Mammary epithelial cell (primary cell): ENCODE results near the gene OR12D1.

Experiments
- CTCF ChIP-seq, 2 donors: IDR thresholded peaks in 1 of 2; conservative IDR thresholded peaks in 1 of 2; 2 replicates each; pipeline ENCODE4 v1.5.1; 2011 to 2012; ENCODE audit warnings: inconsistent platforms in 2 of 2, low read length in 2 of 2, mild to moderate bottlenecking in 2 of 2, control low read depth in 1 of 2, low read depth in 1 of 2; ENCODE audit not compliant: insufficient read depth in 1 of 2; ENCODE audit errors: extremely low read depth in 1 of 2
- EZH2 ChIP-seq: IDR thresholded peaks from 2 replicates; pipeline ENCODE4 v1.6.1; 2012; ENCODE audit warnings: low read length, inconsistent platforms, borderline replicate concordance

GRCh38 chr6:29447670-29448069 is 32.9 kb downstream of the OR12D1 start:
- TF ChIP-seq CTCF (conservative IDR thresholded peaks at IDR 0.05 in 1 of 2, IDR thresholded peaks at IDR 0.05 in 1 of 2; ENCODE audit: extremely low read depth in 1 of 2, insufficient read depth in 1 of 2, low read depth in 1 of 2, low read length in 2 of 2) = no peak
- no peak for TF ChIP-seq EZH2
